H9 (cell line): ENCODE measurements around the gene PCBP1. TPM values are rescaled to one million over a fixed set of nuclear protein-coding genes. Genes with fewer than 3 reads are reported as not detected.

Source experiments
- DNase-seq: peaks from one replicate; pipeline ENCODE4 v3.0.0-alpha.2; 2017
- H2AFZ ChIP-seq: one replicate; pipeline ENCODE4 v1.6.1; 2013; ENCODE audit warnings: mild to moderate bottlenecking, low read length, control low read depth, moderate library complexity
- H2AK5ac ChIP-seq: 2 replicates; pipeline ENCODE4 v1.6.1; 2013; ENCODE audit warnings: low read length, control low read depth, mixed read lengths; ENCODE audit not compliant: insufficient read length
- H2BK120ac ChIP-seq: one replicate; pipeline ENCODE4 v1.6.1; 2013; ENCODE audit warnings: low read depth, mild to moderate bottlenecking, low read length, control low read depth, inconsistent platforms; ENCODE audit not compliant: poor library complexity, severe bottlenecking
- H2BK12ac ChIP-seq: 2 replicates; pipeline ENCODE4 v1.6.1; 2013; ENCODE audit warnings: low read length, control low read depth, mixed read lengths, low read depth; ENCODE audit not compliant: insufficient read length
- H2BK15ac ChIP-seq: 2 replicates; pipeline ENCODE4 v1.6.1; 2013; ENCODE audit warnings: low read depth, low read length, control low read depth
- H2BK20ac ChIP-seq: one replicate; pipeline ENCODE4 v1.6.1; 2013; ENCODE audit warnings: low read depth, mild to moderate bottlenecking, low read length, control low read depth, inconsistent platforms; ENCODE audit not compliant: poor library complexity, severe bottlenecking
- H2BK5ac ChIP-seq: 2 replicates; pipeline ENCODE4 v1.6.1; 2013; ENCODE audit warnings: low read length, control low read depth, mixed read lengths; ENCODE audit not compliant: insufficient read length
- H3K14ac ChIP-seq: 2 replicates; pipeline ENCODE4 v1.6.1; 2013; ENCODE audit warnings: low read length, control low read depth; ENCODE audit not compliant: insufficient read depth
- H3K18ac ChIP-seq: 2 replicates; pipeline ENCODE4 v1.6.1; 2013; ENCODE audit warnings: low read depth, mild to moderate bottlenecking, mixed read lengths, low read length, control low read depth; ENCODE audit not compliant: insufficient read length
- H3K23ac ChIP-seq: 2 replicates; pipeline ENCODE4 v1.6.1; 2013; ENCODE audit warnings: low read length, control low read depth, mixed read lengths, low read depth; ENCODE audit not compliant: insufficient read length
- H3K23me2 ChIP-seq: 2 replicates; pipeline ENCODE4 v1.6.1; 2013; ENCODE audit warnings: low read depth, mild to moderate bottlenecking, mixed read lengths, low read length, control low read depth; ENCODE audit not compliant: insufficient read length, poor library complexity, severe bottlenecking
- H3K27ac ChIP-seq: 2 replicates; pipeline ENCODE4 v1.5.1; 2013; ENCODE audit warnings: low read length, control low read depth, mixed read lengths, low read depth; ENCODE audit not compliant: insufficient read length
- H3K27me3 ChIP-seq: 2 replicates; pipeline ENCODE4 v1.6.1; 2013; ENCODE audit warnings: low read length, control low read depth, inconsistent platforms; ENCODE audit not compliant: insufficient read depth
- H3K4ac ChIP-seq: 2 replicates; pipeline ENCODE4 v1.6.1; 2013; ENCODE audit warnings: low read depth, mild to moderate bottlenecking, control low read depth, inconsistent platforms, low read length, moderate library complexity
- H3K4me1 ChIP-seq: 2 replicates; pipeline ENCODE4 v1.6.1; 2013; ENCODE audit warnings: low read length, control low read depth, inconsistent platforms; ENCODE audit not compliant: insufficient read depth
- H3K4me2 ChIP-seq: 2 replicates; pipeline ENCODE4 v1.6.1; 2013; ENCODE audit warnings: low read length, control low read depth, mixed read lengths; ENCODE audit not compliant: insufficient read length, insufficient read depth
- H3K56ac ChIP-seq: 2 replicates; pipeline ENCODE4 v1.6.1; 2013; ENCODE audit warnings: low read depth, mild to moderate bottlenecking, mixed read lengths, low read length, control low read depth; ENCODE audit not compliant: insufficient read length
- H3K79me1 ChIP-seq: 2 replicates; pipeline ENCODE4 v1.6.1; 2013; ENCODE audit warnings: low read depth, mild to moderate bottlenecking, moderate library complexity, low read length, control low read depth, inconsistent platforms; ENCODE audit not compliant: insufficient read depth, poor library complexity, severe bottlenecking
- H3K79me2 ChIP-seq: 2 replicates; pipeline ENCODE4 v1.6.1; 2013; ENCODE audit warnings: low read length, control low read depth, inconsistent platforms; ENCODE audit not compliant: insufficient read depth
- H3K9ac ChIP-seq: 2 replicates; pipeline ENCODE4 v1.6.1; 2013; ENCODE audit warnings: low read length, control low read depth, mixed read lengths; ENCODE audit not compliant: insufficient read length; ENCODE audit errors: extremely low read depth
- H3K9me3 ChIP-seq: one replicate; pipeline ENCODE4 v1.6.1; 2013; ENCODE audit warnings: low read depth, low read length, inconsistent platforms; ENCODE audit not compliant: control insufficient read depth
- H3T11ph ChIP-seq: one replicate; pipeline ENCODE4 v1.6.1; 2013; ENCODE audit warnings: mild to moderate bottlenecking, low read length, control low read depth, inconsistent platforms
- H4K20me1 ChIP-seq: one replicate; pipeline ENCODE4 v1.6.1; 2013; ENCODE audit not compliant: control insufficient read depth, insufficient read length, insufficient read depth
- H4K5ac ChIP-seq: 2 replicates; pipeline ENCODE4 v1.6.1; 2013; ENCODE audit warnings: low read depth, mild to moderate bottlenecking, mixed read lengths, low read length, control low read depth; ENCODE audit not compliant: insufficient read length
- H4K8ac ChIP-seq: replicated peaks from 2 replicates; pipeline ENCODE4 v1.6.1; 2013; ENCODE audit warnings: low read length, control low read depth, mixed read lengths, low read depth; ENCODE audit not compliant: insufficient read length
- H4K91ac ChIP-seq: 2 replicates; pipeline ENCODE4 v1.6.1; 2013; ENCODE audit warnings: low read depth, mild to moderate bottlenecking, moderate library complexity, mixed read lengths, low read length, control low read depth; ENCODE audit not compliant: insufficient read length
- H3K27ac Mint-ChIP-seq, 3 experiments: 2 replicates in 2 of 3; 3 replicates in 1 of 3; pipeline ENCODE4 v1.8.0; 2020 to 2021; ENCODE audit warnings: mixed read lengths in 3 of 3, mild to moderate bottlenecking in 1 of 3, moderate library complexity in 1 of 3
- H3K27me3 Mint-ChIP-seq: 2 replicates; pipeline ENCODE4 v1.8.0; 2021; ENCODE audit warnings: low read depth, mild to moderate bottlenecking, moderate library complexity, mixed read lengths
- H3K36me3 Mint-ChIP-seq, 3 experiments: 2 replicates in 2 of 3; 3 replicates in 1 of 3; pipeline ENCODE4 v1.8.0; 2020 to 2021; ENCODE audit warnings: low read depth in 3 of 3, mixed read lengths in 3 of 3; ENCODE audit not compliant: insufficient read depth in 1 of 3
- H3K4me1 Mint-ChIP-seq, 2 experiments: 2 replicates each; pipeline ENCODE4 v1.8.0; 2020; ENCODE audit warnings: mixed read lengths in 2 of 2
- H3K4me3 Mint-ChIP-seq, 2 experiments: 2 replicates in 1 of 2; 3 replicates in 1 of 2; pipeline ENCODE4 v1.8.0; 2020 to 2021; ENCODE audit warnings: mild to moderate bottlenecking in 2 of 2, mixed read lengths in 2 of 2, moderate library complexity in 1 of 2
- H3K9me3 Mint-ChIP-seq, 2 experiments: 2 replicates in 1 of 2; 3 replicates in 1 of 2; pipeline ENCODE4 v1.8.0; 2020; ENCODE audit warnings: mild to moderate bottlenecking in 2 of 2, mixed read lengths in 2 of 2, moderate library complexity in 1 of 2
- CTCF ChIP-seq: fragments of 200-600 bp; sonication (generic); conservative IDR thresholded peaks from 3 replicates; pipeline ENCODE4 v1.8.0; 2021; ENCODE audit warnings: antibody characterized with exemption, mild to moderate bottlenecking
- WGBS: extraction: QIAGEN DNeasy Blood & Tissue Kit; methylation state at CpG from one replicate; pipeline ENCODE4 v1.1.7; 2013; ENCODE audit warnings: missing lambda C conversion rate, low lambda C conversion rate, mixed read lengths; ENCODE audit not compliant: insufficient read length; ENCODE audit errors: extremely low coverage; 5-methylcytosine and 5-hydroxymethylcytosine counted together
- total RNA-seq: library from RNA; stranded (reverse); gene quantifications from 2 replicates; pipeline ENCODE4 v1.2.1, GENCODE V29; 2021

Gene PCBP1
- total RNA-seq, 1 experiment from 2014 or later, result 457 TPM

GRCh38 chr2:70123051-70123828, 36.0 kb downstream of the PCBP1 start:
- no peak for TF ChIP-seq CTCF
- Histone ChIP-seq H3K27me3 (no peaks in the 10 kb centered on the region), H3K23ac (no peak overlapping the region), H4K5ac (no peak overlapping the region), H3K18ac (peak overlapping the region; percentile 99), H3K14ac (peak overlapping the region; percentile 2), H3K9me3 (no peaks in the 10 kb centered on the region), H3K27ac (peak overlapping the region; percentile 96), H3T11ph (no peak overlapping the region), H3K79me2 (no peaks in the 10 kb centered on the region), H3K4me2 (peak overlapping the region; percentile 63), H3K4ac (no peak overlapping the region; the same call in 1 of the 2 replicates), H4K8ac (peak overlapping the region; percentile 1), H4K20me1 (no peaks in the 10 kb centered on the region), H2AK5ac (no peak overlapping the region), H3K9ac (peak overlapping the region; percentile 36), H2AFZ (no peak overlapping the region), H2BK120ac (peak overlapping the region; percentile 49), H4K91ac (no peak overlapping the region), H2BK15ac (no peak overlapping the region), H3K23me2 (no peaks in the 10 kb centered on the region), H3K56ac (no peak overlapping the region), H2BK5ac (no peak overlapping the region), H2BK12ac (no peak overlapping the region), H2BK20ac (no peak overlapping the region), H3K79me1 (no peaks in the 10 kb centered on the region), H3K4me1 (peaks cover 18% of the 10 kb centered on the region)
- H3K4me1 Mint-ChIP-seq, result peaks cover 52 to 72% of the 10 kb centered on the region in 2 experiments
- H3K9me3 Mint-ChIP-seq, result no peaks in the 10 kb centered on the region; a peak in 2 of 5 replicates
- peak; percentile 94 for DNase-seq
- WGBS, result no CpG with 5 or more reads among the region's 20 CpGs
- peak overlapping the region; percentile 87 to 90 for H3K4me3 Mint-ChIP-seq
- no peaks in the 10 kb centered on the region; a peak in 2 of 7 replicates for H3K36me3 Mint-ChIP-seq
- H3K27ac Mint-ChIP-seq, result peak overlapping the region; percentile 99 to 100 (median 100)
- no peaks in the 10 kb centered on the region for H3K27me3 Mint-ChIP-seq
